ENCODE results near the gene CMTR1. TPM values are rescaled to one million over a fixed set of nuclear protein-coding genes. Genes with fewer than 3 reads are reported as not detected.

Gene CMTR1
- total RNA-seq, 2 donors from 2014 or later: 37.8 to 51.8 TPM

DNA sequence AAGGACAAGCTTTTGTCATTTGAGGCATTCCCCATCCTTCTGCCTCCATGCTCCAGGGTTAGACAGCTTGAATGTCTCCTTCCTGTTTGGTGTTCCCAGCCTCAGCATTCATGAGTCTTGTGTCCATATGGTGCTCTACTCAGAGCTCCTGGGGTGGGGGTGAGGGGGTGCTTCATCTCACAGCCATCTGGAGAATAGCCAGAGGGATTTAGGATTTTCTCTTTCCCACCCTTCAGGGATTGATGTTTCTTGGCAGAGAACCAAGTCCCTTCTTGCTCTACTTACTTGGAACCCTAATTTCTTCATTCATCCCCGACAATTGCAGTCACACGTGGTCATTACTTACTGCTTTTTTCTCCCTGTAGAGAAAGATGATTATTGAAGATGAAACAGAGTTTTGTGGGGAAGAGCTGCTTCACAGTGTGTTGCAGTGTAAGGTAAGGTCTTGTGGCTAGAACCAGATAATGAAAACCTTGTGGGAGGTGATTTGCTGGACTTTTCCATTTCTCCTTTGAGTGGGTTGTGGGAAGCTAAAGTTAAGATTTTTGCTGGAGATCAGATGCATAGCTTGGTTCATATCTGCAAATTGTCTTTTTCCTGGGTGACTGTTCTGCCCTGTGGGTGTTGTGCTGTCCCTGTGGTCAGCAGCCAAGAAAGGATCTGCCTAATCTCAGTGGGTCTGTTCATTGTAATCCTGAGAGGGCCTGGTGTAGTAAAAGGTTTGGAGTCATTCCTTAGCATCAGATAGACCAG is 18.6 kb downstream of the CMTR1 start:
- Mint-ChIP-seq H3K36me3 (ENCODE audit: low read depth) (peaks cover 99% of the 10 kb centered on the region), H3K27ac (peak overlapping the region; percentile 82)
- ATAC-seq (replicated peaks): peak; percentile 75

DNA sequence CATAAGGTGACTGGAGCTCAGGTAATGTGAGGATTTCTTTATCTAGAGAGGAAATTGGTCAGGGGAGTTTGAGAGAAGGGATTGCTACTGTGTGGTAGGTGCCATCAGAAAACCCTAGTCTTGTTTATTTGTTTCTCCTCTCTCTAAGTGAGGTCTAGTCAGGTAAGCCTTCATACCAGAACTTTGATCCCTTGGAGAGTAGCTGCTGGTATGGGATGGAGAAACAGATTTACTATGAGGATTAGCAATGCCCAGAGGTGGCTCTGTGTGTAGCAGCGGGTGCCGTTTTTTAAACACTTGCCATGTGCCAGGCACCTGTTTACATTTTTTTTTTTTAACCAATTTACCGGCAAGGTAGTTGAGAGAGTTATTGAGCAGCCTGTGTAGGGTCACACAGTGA is 19.5 kb downstream of the CMTR1 start:
- H3K36me3 Mint-ChIP-seq (ENCODE audit: low read depth): peaks cover 99% of the 10 kb centered on the region
- H3K9me3 Mint-ChIP-seq: no peaks in the 10 kb centered on the region
- no peak for ATAC-seq (replicated peaks)
- H3K4me1 Mint-ChIP-seq: peaks cover 32% of the 10 kb centered on the region
- peak overlapping the region; percentile 82 for H3K27ac Mint-ChIP-seq
- H3K4me3 Mint-ChIP-seq: peak overlapping the region; percentile 15
- no peaks in the 10 kb centered on the region for H3K27me3 Mint-ChIP-seq

More for the DNA sequence above, 18.6 kb downstream of the CMTR1 start:
- peak overlapping the region; percentile 15 for H3K4me3 Mint-ChIP-seq
- peaks cover 32% of the 10 kb centered on the region for H3K4me1 Mint-ChIP-seq
- H3K9me3 Mint-ChIP-seq: no peaks in the 10 kb centered on the region
- H3K27me3 Mint-ChIP-seq: no peaks in the 10 kb centered on the region

DNA sequence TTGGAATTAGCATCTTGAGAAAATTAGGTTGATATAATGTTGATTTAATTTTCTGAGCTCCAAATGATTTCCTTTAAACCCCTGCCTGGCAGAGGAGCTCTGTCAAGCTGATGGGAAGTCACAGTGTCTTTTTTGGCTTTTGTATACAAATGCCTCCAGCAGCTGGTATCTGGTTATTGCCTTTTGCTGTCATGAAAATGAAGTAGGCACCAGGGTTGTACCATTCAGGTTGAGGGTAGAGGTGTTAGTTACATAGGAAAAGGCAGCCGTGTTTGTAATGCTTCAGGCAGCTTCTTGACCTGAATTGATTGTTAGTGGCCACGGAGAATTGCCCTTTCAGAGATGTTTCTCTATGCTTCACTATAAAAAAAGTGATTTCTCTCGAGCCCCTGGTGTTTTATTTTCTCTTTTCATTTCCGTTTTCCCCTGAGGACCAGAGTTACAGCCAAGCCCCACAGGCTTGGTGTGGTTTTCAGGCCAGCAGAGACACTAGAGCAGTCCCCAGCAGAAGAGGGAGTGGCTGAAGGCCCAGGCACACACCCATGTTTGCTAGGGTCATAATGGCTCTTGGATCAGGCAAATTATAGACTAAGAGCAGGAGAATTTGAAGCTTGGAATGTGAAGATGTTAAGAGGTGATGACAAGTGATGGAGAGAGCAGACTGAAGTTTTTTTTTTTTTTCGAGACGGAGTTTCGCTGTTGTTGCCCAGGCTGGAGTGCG is 21.6 kb downstream of the CMTR1 start:
- no peaks in the 10 kb centered on the region for H3K9me3 Mint-ChIP-seq
- peaks cover 32% of the 10 kb centered on the region for H3K4me1 Mint-ChIP-seq
- H3K4me3 Mint-ChIP-seq: no peak overlapping the region
- peaks cover 96% of the 10 kb centered on the region for H3K36me3 Mint-ChIP-seq (ENCODE audit: low read depth)
- peak overlapping the region; percentile 59 for H3K27ac Mint-ChIP-seq
- ATAC-seq (replicated peaks): no peak
- H3K27me3 Mint-ChIP-seq: no peaks in the 10 kb centered on the region

DNA sequence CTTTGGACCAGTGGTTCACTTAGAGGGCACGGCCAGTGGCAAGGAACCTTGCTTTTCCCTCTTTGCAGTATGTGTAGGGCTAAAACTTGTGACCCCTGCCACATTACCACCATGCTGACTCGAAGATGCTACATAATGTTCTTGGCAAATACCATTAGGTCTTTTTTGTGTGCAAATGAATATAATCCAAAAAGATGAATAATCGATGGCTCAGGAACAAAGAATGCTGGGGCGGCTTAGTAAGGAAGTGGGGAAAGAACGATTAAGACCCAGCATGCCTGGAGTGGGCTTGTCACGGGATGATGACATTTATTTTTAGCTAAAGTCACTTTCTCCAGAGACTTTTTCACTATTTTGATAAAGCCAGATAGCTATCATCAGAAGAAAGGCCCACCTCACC is 23.1 kb downstream of the CMTR1 start:
- Mint-ChIP-seq H3K36me3 (ENCODE audit: low read depth) (peaks cover 97% of the 10 kb centered on the region), H3K9me3 (no peaks in the 10 kb centered on the region), H3K4me3 (no peak overlapping the region), H3K27me3 (no peaks in the 10 kb centered on the region), H3K27ac (no peak overlapping the region), H3K4me1 (peaks cover 27% of the 10 kb centered on the region)
- no peak for ATAC-seq (replicated peaks)

DNA sequence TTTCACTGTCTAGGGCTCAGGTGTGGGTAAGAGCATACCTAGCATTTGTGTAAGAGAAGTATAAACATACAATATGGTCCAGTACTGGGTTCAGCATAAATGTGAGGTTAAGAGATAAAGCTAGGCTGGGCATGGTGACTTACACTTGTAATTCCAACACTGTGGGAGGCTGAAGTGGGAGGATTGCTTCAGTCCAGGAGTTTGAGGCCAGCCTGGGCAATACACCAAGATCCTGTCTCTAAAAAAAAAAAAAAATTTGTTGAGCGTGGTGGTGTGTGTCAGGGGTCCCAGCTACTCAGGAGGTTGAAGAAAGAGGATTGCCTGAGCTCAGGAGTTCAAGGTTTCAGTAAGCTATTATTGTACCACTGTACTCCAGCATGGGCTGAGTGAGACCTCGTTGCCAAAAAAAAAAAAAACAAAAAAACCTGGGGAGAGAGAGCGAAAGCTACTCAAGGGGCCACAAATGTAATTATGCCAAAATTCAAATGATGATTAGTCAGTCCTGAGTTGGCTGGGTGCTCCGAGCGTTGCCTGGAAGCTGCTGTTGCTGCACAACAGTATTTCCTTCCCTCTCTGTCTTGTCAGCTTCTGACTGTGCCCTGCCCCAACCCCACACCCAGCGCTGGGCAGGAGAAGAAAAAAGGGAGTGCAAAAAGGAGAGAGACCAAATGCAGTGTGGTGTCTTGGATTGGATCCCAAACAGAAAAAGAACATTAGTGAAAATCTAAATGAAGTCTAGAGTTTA is 24.0 kb downstream of the CMTR1 start:
- H3K4me1 Mint-ChIP-seq: peaks cover 21% of the 10 kb centered on the region
- H3K36me3 Mint-ChIP-seq (ENCODE audit: low read depth): peaks cover 97% of the 10 kb centered on the region
- ATAC-seq (replicated peaks): no peak
- no peaks in the 10 kb centered on the region for H3K27me3 Mint-ChIP-seq
- no peak overlapping the region for H3K4me3 Mint-ChIP-seq
- H3K9me3 Mint-ChIP-seq: no peaks in the 10 kb centered on the region
- peak overlapping the region; percentile 48 for H3K27ac Mint-ChIP-seq

DNA sequence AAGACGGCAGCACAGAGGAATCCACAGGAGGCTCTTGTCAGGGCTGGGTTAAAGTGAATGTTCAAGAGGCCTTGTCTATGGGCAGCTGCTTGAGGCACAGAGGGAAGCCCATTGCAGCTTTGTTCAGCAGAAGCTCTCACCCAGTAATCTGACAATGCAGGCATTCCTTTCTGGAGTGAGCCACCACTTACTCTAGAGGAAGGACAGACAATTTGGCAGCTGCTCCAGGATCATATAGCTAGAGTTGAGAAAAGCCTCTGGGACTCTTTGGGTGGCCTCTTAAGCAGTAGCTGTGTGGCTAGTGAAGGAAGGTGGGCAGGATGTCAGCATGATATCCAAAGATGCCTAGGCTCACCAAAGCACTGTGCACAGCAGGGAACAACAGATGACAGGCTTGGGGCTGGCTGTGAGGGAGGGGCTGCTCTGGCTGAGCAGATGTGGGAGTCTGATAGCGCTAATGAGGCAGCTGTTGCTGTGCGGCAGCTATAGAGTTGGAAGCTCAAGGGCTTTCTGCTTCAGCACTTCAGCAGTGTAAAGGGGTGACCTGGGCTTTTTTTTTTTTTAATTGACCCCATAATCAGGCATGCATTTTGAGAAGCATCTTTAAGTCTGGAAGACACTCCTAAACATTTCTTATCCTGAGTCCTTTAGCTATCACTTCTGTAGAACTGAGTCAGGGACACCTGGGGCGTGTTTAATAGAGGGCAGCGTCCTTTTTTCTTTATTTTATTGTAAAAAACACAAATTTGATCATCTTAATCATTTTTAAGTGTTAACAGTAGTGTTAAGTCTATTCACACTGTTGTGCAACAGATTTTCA is 27.2 kb downstream of the CMTR1 start:
- H3K4me3 Mint-ChIP-seq: no peak overlapping the region
- no peaks in the 10 kb centered on the region for H3K27me3 Mint-ChIP-seq
- no peaks in the 10 kb centered on the region for H3K9me3 Mint-ChIP-seq
- no peak for ATAC-seq (replicated peaks)
- H3K4me1 Mint-ChIP-seq: peaks cover 4% of the 10 kb centered on the region
- H3K27ac Mint-ChIP-seq: peak overlapping the region; percentile 9
- H3K36me3 Mint-ChIP-seq (ENCODE audit: low read depth): peaks cover 95% of the 10 kb centered on the region

DNA sequence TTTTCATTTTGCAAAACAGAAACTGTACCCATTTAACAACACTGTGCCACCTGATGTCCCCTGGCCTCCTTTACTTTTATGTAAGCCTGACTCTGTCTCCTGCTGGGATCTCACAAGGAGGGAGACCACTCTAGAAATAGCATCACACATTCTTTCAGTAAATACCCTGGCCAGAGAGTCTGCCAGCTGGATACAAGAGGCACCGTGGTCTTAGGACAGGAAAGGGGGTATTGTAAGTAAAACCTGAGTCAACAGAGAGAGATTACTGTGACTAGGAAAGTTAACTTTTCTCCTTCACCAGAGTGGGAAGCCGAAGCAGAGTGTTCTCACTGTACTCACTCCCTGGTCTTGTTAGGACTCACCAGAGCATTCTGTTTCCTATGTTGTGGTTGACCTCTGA is 27.8 kb downstream of the CMTR1 start:
- peak overlapping the region; percentile 56 for H3K27ac Mint-ChIP-seq
- no peaks in the 10 kb centered on the region for H3K9me3 Mint-ChIP-seq
- H3K27me3 Mint-ChIP-seq: no peaks in the 10 kb centered on the region
- no peak for ATAC-seq (replicated peaks)
- peaks cover 95% of the 10 kb centered on the region for H3K36me3 Mint-ChIP-seq (ENCODE audit: low read depth)
- no peaks in the 10 kb centered on the region for H3K4me1 Mint-ChIP-seq
- no peak overlapping the region for H3K4me3 Mint-ChIP-seq

DNA sequence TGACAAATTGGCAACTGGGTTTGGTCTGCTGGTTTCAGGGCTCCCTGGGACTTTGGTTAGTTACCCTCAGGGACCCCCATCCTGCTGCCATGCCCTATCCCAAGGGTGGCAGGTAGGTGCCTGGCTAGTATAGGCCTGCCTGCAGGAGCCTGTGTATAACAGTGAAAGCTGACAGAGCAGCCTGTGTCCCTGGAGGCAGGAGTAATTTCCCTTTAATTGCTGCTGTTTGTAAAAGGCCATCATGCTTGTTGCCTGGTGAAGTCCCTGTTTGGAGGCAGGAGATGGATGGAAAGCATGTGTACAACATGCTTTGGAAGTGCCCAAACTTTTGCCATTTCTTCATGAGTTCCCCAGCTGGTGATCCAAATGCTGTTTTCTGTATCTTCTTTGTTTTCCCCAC is 30.1 kb downstream of the CMTR1 start:
- peaks cover 96% of the 10 kb centered on the region for H3K36me3 Mint-ChIP-seq (ENCODE audit: low read depth)
- no peak for ATAC-seq (replicated peaks)
- no peaks in the 10 kb centered on the region for H3K9me3 Mint-ChIP-seq
- H3K4me3 Mint-ChIP-seq: no peak overlapping the region
- no peaks in the 10 kb centered on the region for H3K4me1 Mint-ChIP-seq
- H3K27ac Mint-ChIP-seq: peak overlapping the region; percentile 25
- H3K27me3 Mint-ChIP-seq: no peaks in the 10 kb centered on the region

DNA sequence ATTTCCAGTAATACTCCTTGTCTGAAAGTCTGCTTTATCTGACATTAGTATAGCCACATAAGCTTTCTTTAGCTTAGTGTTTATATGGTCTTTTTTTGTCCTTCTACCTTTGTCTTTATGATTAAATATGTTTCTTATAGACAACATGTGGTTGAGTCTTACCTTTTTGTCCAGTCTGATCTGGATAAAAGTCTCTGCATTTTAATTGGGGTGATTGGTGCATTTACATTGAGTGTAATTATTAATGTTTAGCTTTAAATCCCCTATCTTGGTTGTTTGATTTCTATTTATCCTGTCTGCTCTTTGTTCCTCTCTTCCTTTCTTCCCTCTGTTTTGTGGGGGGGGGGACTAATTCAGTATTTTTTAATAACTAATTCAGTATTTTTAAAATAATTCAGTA is 34.7 kb downstream of the CMTR1 start:
- Mint-ChIP-seq H3K9me3 (no peaks in the 10 kb centered on the region), H3K27ac (no peak overlapping the region), H3K36me3 (ENCODE audit: low read depth) (peaks cover 93% of the 10 kb centered on the region), H3K27me3 (no peaks in the 10 kb centered on the region), H3K4me3 (no peak overlapping the region), H3K4me1 (no peaks in the 10 kb centered on the region)
- no peak for ATAC-seq (replicated peaks)

DNA sequence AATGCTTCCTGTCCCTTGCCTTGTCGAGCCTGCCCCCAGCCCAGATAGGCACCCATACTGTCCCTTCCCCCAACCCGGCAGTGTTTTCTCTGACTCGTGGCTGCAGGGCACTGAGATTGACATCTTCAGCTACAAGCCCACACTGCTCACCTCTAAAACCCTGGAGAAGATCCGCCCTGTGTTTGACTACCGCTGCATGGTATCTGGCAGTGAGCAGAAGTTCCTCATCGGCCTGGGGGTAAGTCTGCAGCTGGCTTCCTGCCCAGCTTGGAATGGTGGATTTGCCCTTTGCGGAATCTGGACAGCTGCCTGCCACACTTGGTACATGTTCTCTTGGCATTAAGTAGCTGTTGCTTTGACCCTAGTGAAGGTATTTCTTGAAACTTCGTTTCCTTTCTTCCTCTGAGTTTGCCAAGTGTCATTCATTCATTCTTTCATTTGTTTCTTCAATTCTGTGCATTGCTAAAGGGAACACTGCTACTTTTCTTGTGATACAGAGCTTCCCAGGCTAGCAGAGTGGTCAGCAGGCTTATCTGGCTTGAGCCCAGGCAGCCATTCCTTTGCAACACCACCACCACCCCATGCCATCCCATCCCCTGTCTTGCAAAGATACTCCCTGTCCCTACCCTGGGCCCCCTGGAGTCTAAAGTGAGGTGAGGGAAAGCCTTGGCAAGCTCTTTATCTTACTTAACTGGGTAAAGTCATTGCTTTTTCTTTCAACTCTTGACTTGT is 40.5 kb downstream of the CMTR1 start:
- Mint-ChIP-seq H3K4me3 (no peak overlapping the region), H3K27ac (peak overlapping the region; percentile 55), H3K9me3 (no peaks in the 10 kb centered on the region), H3K27me3 (no peaks in the 10 kb centered on the region), H3K4me1 (no peaks in the 10 kb centered on the region), H3K36me3 (ENCODE audit: low read depth) (peaks cover 96% of the 10 kb centered on the region)
- no peak for ATAC-seq (replicated peaks)

DNA sequence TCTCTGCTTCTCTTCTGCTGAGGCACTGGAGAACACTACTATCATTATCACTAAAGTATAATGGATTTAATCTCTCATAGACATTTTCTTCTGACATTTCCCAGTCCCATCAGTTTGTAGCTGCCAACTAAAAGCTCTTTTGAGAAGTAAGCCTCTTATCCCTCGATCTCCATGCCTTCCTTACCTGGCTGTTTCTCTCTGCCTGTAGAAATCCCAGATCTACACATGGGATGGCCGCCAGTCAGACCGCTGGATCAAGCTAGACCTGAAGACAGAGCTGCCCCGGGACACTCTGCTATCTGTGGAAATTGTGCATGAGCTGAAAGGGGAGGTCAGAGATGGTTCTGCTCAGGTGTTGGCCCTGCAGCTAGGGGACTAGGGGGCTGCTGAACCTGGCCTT is 41.3 kb downstream of the CMTR1 start:
- peak overlapping the region; percentile 39 for H3K27ac Mint-ChIP-seq
- no peak for ATAC-seq (replicated peaks)
- peaks cover 98% of the 10 kb centered on the region for H3K36me3 Mint-ChIP-seq (ENCODE audit: low read depth)
- H3K9me3 Mint-ChIP-seq: no peaks in the 10 kb centered on the region
- no peaks in the 10 kb centered on the region for H3K4me1 Mint-ChIP-seq
- no peaks in the 10 kb centered on the region for H3K27me3 Mint-ChIP-seq
- H3K4me3 Mint-ChIP-seq: no peak overlapping the region

DNA sequence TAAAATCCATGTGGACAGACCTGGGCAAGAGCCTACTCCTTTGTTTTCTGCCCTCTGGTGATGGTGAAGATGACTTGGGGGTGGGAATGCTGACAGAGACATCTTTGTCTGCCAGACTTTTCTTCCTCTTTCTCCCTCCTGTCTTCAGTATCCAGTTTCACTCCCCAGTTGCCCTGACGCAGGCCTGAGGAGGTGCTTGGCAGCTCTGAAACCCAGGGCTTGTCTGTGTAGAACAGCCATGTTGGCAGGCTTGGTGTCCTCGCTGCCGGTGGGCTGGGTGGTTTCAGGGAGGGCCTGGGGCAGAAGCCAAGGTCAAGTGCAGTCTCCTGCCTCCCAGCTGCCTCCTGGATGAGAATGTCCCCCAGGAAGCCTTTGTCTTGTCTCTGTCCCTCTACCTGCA is 44.2 kb downstream of the CMTR1 start:
- H3K9me3 Mint-ChIP-seq: no peaks in the 10 kb centered on the region
- H3K36me3 Mint-ChIP-seq (ENCODE audit: low read depth): peaks cover 95% of the 10 kb centered on the region

DNA sequence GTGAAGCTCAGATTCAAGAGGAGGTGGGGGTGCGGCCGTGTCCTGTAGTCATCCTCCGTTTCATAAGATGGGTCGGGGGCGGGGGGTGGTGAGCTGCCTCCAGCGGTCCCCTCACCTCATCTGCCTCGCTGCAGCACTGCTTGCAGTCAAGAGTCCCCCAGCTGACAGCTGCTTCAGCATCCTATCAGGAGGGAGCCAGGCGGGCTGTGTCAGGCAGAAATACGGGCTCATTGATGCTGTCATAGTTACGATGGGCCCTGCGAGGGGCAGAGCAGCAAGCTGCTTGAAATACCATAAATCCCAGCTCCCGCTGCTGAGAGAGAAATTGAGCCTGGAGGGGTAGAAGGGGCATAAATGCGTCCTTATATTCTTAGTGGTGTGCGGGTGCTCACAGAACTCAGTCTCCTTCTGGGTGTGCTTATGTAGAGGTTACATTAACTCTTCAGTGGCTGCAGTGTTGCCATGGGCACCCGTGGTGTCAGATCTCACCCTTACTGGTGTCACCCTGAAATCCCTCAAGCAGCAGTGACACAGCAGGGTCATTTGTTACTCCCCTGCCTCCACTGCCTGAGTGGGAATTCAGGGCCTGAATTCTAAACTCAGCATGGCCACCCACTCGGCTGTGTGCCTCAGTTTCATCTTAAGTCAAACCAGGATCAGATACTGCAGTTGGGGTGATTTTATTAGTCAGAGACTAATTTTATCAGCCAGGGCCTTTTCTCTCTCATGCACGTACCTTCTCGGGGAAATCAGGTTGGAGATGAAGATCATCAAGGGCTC is 44.8 kb downstream of the CMTR1 start:
- Mint-ChIP-seq H3K27ac (peak overlapping the region; percentile 78), H3K4me3 (no peak overlapping the region), H3K4me1 (no peaks in the 10 kb centered on the region), H3K36me3 (ENCODE audit: low read depth) (peaks cover 95% of the 10 kb centered on the region), H3K27me3 (no peaks in the 10 kb centered on the region), H3K9me3 (no peaks in the 10 kb centered on the region)
- ATAC-seq (replicated peaks): peak; percentile 74

More for the DNA sequence above, 44.2 kb downstream of the CMTR1 start:
- H3K27ac Mint-ChIP-seq: peak overlapping the region; percentile 78
- no peak for ATAC-seq (replicated peaks)
- no peaks in the 10 kb centered on the region for H3K27me3 Mint-ChIP-seq
- H3K4me3 Mint-ChIP-seq: no peak overlapping the region
- H3K4me1 Mint-ChIP-seq: no peaks in the 10 kb centered on the region

All from activated T-helper 17 cell treated with anti-CD3 and anti-CD28 coated beads, Interleukin-2, amount 50 U/mL, for 72 hours (primary cell).